HepG2 (cell line): ENCODE measurements around the gene FLAD1. TPM values are rescaled to one million over a fixed set of nuclear protein-coding genes. Genes with fewer than 3 reads are reported as not detected.

ENCODE experiments used
- ARNT2 ChIP-seq: sonication (generic); formaldehyde crosslinking; IDR thresholded peaks from 2 replicates; pipeline ENCODE4 v1.8.0; 2022; ENCODE audit warnings: mild to moderate bottlenecking, low read depth, missing genetic modification reagents, moderate library complexity
- CEBPZ ChIP-seq: IDR thresholded peaks from 2 replicates; pipeline ENCODE4 v1.6.1; 2012; ENCODE audit warnings: low read length, improper control_type of control experiment
- CREB3 ChIP-seq: sonication (generic); formaldehyde crosslinking; IDR thresholded peaks from 2 replicates; pipeline ENCODE4 v1.5.0; 2020; ENCODE audit warnings: missing genetic modification reagents
- ETV5 ChIP-seq: IDR thresholded peaks from 2 replicates; pipeline ENCODE4 v1.6.1; 2018; ENCODE audit warnings: missing biosample characterization, missing genetic modification reagents, inconsistent platforms, borderline replicate concordance
- FLYWCH1 ChIP-seq: sonication (generic); formaldehyde crosslinking; IDR thresholded peaks from 2 replicates; pipeline ENCODE4 v1.8.1; 2023; ENCODE audit warnings: mild to moderate bottlenecking, missing genetic modification reagents
- GTF3A ChIP-seq: sonication (generic); formaldehyde crosslinking; conservative IDR thresholded peaks from 2 replicates; pipeline ENCODE4 v1.4.0; 2020; ENCODE audit warnings: mild to moderate bottlenecking, missing genetic modification reagents
- HOXA5 ChIP-seq: sonication (generic); formaldehyde crosslinking; IDR thresholded peaks from 2 replicates; pipeline ENCODE4 v1.4.0; 2020; ENCODE audit warnings: missing genetic modification reagents
- JARID2 ChIP-seq: sonication (generic); formaldehyde crosslinking; IDR thresholded peaks from 2 replicates; pipeline ENCODE4 v1.8.1; 2023; ENCODE audit warnings: missing genetic modification reagents, inconsistent platforms; ENCODE audit not compliant: insufficient replicate concordance
- KLF12 ChIP-seq: sonication (generic); formaldehyde crosslinking; IDR thresholded peaks from 2 replicates; pipeline ENCODE4 v1.4.0; 2020; ENCODE audit warnings: missing genetic modification reagents, borderline replicate concordance
- KMT2A ChIP-seq: sonication (generic); formaldehyde crosslinking; IDR thresholded peaks from 2 replicates; pipeline ENCODE4 v1.4.0; 2020; ENCODE audit warnings: missing genetic modification reagents
- MED13 ChIP-seq: sonication (generic); formaldehyde crosslinking; IDR thresholded peaks from 2 replicates; pipeline ENCODE4 v1.5.0; 2020; ENCODE audit warnings: missing genetic modification reagents
- MIER3 ChIP-seq: IDR thresholded peaks from 2 replicates; pipeline ENCODE4 v1.6.1; 2016; ENCODE audit warnings: missing compliant biosample characterization, borderline replicate concordance
- MXD1 ChIP-seq: sonication (generic); formaldehyde crosslinking; IDR thresholded peaks from 2 replicates; pipeline ENCODE4 v1.4.0; 2020; ENCODE audit warnings: mild to moderate bottlenecking, missing genetic modification reagents
- POLR2AphosphoS2 ChIP-seq: IDR thresholded peaks from 2 replicates; pipeline ENCODE4 v1.6.1; 2011; ENCODE audit warnings: low read depth, low read length, improper control_type of control experiment
- RBAK ChIP-seq: sonication (generic); formaldehyde crosslinking; IDR thresholded peaks from 2 replicates; pipeline ENCODE4 v1.5.1; 2020; ENCODE audit warnings: mild to moderate bottlenecking, missing genetic modification reagents
- RXRB ChIP-seq: IDR thresholded peaks from 2 replicates; pipeline ENCODE4 v1.6.1; 2016; ENCODE audit warnings: borderline replicate concordance, missing genetic modification reagents, missing compliant biosample characterization
- SMARCC2 ChIP-seq: fragments of 450-650 bp; IDR thresholded peaks from 2 replicates; pipeline ENCODE4 v1.6.1; 2017; ENCODE audit warnings: antibody characterized with exemption, mild to moderate bottlenecking
- SOX6 ChIP-seq, 2 experiments: fragments of 450-650 bp in 1 of 2; sonication (generic) in 1 of 2; formaldehyde crosslinking in 1 of 2; IDR thresholded peaks; 2 replicates each; pipeline versions ENCODE4 v1.4.0 to v1.6.1; 2017 to 2020; ENCODE audit warnings: antibody characterized with exemption in 1 of 2, mild to moderate bottlenecking in 1 of 2, missing genetic modification reagents in 1 of 2
- SP2 ChIP-seq: sonication (generic); formaldehyde crosslinking; IDR thresholded peaks from 2 replicates; pipeline ENCODE4 v1.5.1; 2020; ENCODE audit warnings: mild to moderate bottlenecking, missing genetic modification reagents
- SRY ChIP-seq: sonication (generic); formaldehyde crosslinking; IDR thresholded peaks from 2 replicates; pipeline ENCODE4 v1.8.0; 2022; ENCODE audit warnings: mild to moderate bottlenecking, missing genetic modification reagents
- ZKSCAN5 ChIP-seq: sonication (generic); formaldehyde crosslinking; IDR thresholded peaks from 2 replicates; pipeline ENCODE4 v1.5.1; 2020; ENCODE audit warnings: mild to moderate bottlenecking, missing genetic modification reagents
- ZNF350 ChIP-seq: sonication (generic); formaldehyde crosslinking; IDR thresholded peaks from 2 replicates; pipeline ENCODE4 v1.4.0; 2020; ENCODE audit warnings: mild to moderate bottlenecking, low read depth, missing genetic modification reagents, borderline replicate concordance
- ZSCAN30 ChIP-seq: sonication (generic); formaldehyde crosslinking; IDR thresholded peaks from 2 replicates; pipeline ENCODE4 v1.5.0; 2020; ENCODE audit warnings: mild to moderate bottlenecking, missing genetic modification reagents
- ZSCAN5A ChIP-seq: sonication (generic); formaldehyde crosslinking; IDR thresholded peaks from 2 replicates; pipeline ENCODE4 v1.8.0; 2022; ENCODE audit warnings: mild to moderate bottlenecking, missing genetic modification reagents, borderline replicate concordance
- polyA plus RNA-seq, 8 experiments: library from polyadenylated mRNA; depleted of rRNA in 3 of 8; stranded (reverse) in 7 of 8; unstranded in 1 of 8; fragments of >200 nt; fragmentation: Illumina TruSeq in 4 of 8; extraction: Trizol in 4 of 8; gene quantifications; 2 replicates each; pipeline versions ENCODE4 v1.2.1 to v1.2.3, GENCODE V29; 2011 to 2016; ENCODE audit warnings: low read depth in 4 of 8, missing spikeins in 1 of 8, mixed read lengths in 1 of 8; ENCODE audit not compliant: insufficient read depth in 1 of 8
- total RNA-seq, 5 experiments: library from RNA; depleted of rRNA; stranded (reverse); fragments of >200 nt; fragmentation: Illumina TruSeq; extraction: Trizol; gene quantifications; 2 replicates each; pipeline ENCODE4 v1.2.3, GENCODE V29; 2016; ENCODE audit warnings: low read depth in 1 of 5

FLAD1 gene
- total and polyA plus RNA-seq, 2 of the 13 experiments (the other 11 are each of a cell fraction or from before 2014, with no cell fraction given): 25.9 to 32.8 TPM

- TF ChIP-seq ZSCAN5A (CRISPR knock-in tag) (no peak), KLF12 (CRISPR knock-in tag) (peak; percentile 85; the same call in 1 of the 2 replicates), ZNF350 (CRISPR knock-in tag) (peak; percentile 61; the same call in 1 of the 2 replicates), SRY (CRISPR knock-in tag) (peak; percentile 92), ARNT2 (0 out of 2 replicates have a peak, but pooled peaks have one; percentile 23), ZSCAN30 (CRISPR knock-in tag) (no peak), ETV5 (CRISPR knock-in tag) (peak; percentile 10), SOX6 (IDR thresholded peaks at IDR 0.05) (no peak), SOX6 (CRISPR knock-in tag; IDR thresholded peaks at IDR 0.05) (peak; percentile 87), SP2 (CRISPR knock-in tag) (no peak; the same call in 1 of the 2 replicates), CEBPZ (no peak), MXD1 (CRISPR knock-in tag) (peak; percentile 68), JARID2 (CRISPR knock-in tag) (no peak), POLR2AphosphoS2 (peak; percentile 23; the same call in 1 of the 2 replicates), MIER3 (CRISPR knock-in tag) (peak; percentile 18; the same call in 1 of the 2 replicates), KMT2A (CRISPR knock-in tag) (no peak), SMARCC2 (no peak), HOXA5 (peak; percentile 72), CREB3 (CRISPR knock-in tag) (no peak), RXRB (peak; percentile 99), MED13 (CRISPR knock-in tag) (peak; percentile 16; the same call in 1 of the 2 replicates), RBAK (CRISPR knock-in tag) (no peak; the same call in 1 of the 2 replicates), FLYWCH1 (CRISPR knock-in tag) (no peak), GTF3A (CRISPR knock-in tag) (0 out of 2 replicates have a peak, but pooled peaks have one; percentile 47), ZKSCAN5 (no peak)
These were observed 17.7 kb downstream of the FLAD1 start (continued) for GRCh38 chr1:155000726-155001424.
